Sigmoid colon (tissue), 4 donors: ENCODE measurements around the gene SBK1.

Source experiments
- CTCF ChIP-seq, 4 experiments: fragments of 450-650 bp in 3 of 4; fragments of 200-600 bp in 1 of 4; IDR thresholded peaks; one replicate each; pipeline ENCODE4 v1.5.1; 2016 to 2019; ENCODE audit warnings: antibody characterized with exemption in 4 of 4, mild to moderate bottlenecking in 3 of 4, moderate library complexity in 2 of 4
- POLR2A ChIP-seq, 2 donors: fragments of 450-650 bp; IDR thresholded peaks; one replicate each; pipeline ENCODE4 v1.6.1; 2016; ENCODE audit warnings: antibody characterized with exemption in 2 of 2, mild to moderate bottlenecking in 2 of 2, moderate library complexity in 2 of 2
- POLR2AphosphoS5 ChIP-seq, 4 donors: sonication (generic); formaldehyde crosslinking; IDR thresholded peaks; one replicate each; pipeline ENCODE4 v1.6.1; 2017; ENCODE audit warnings: antibody characterized with exemption in 4 of 4

- TF ChIP-seq CTCF (IDR thresholded peaks at IDR 0.05) (no peak), POLR2A (IDR thresholded peaks at IDR 0.05) (no peak), POLR2AphosphoS5 (IDR thresholded peaks at IDR 0.05) (no peak)
Observed at GRCh38 chr16:28273511-28273910, 18.8 kb upstream of the SBK1 start.
